HepG2 (cell line): ENCODE measurements around the gene PRKCE. TPM values are rescaled to one million over a fixed set of nuclear protein-coding genes. Genes with fewer than 3 reads are reported as not detected.

Experiments used
- ATAC-seq: fragments of 200-7000 bp; cut with Tn5 transposase; 3 replicates; pipeline ENCODE4 v1.9.1; 2020; ENCODE audit warnings: mild to moderate bottlenecking, moderate library complexity
- BruUV-seq: library from RNA; stranded (reverse); fragments of 400-500 nt; replicated peaks from 2 replicates; lab custom pipeline; 2021; lab: Mats Ljungman, UMichigan
- CTCF ChIA-PET: fragments of 300-600 bp; formaldehyde crosslinking; extraction: SDS; loops from one replicate; lab custom pipeline; 2021; ENCODE audit warnings: low total read pairs, inconsistent platforms, low intra/inter-chr PET ratio; lab: Yijun Ruan, JAX
- POLR2A ChIA-PET: fragments of 350-600 bp; sonication (Branson Sonifier 250); formaldehyde crosslinking; loops from one replicate; lab custom pipeline; 2020; ENCODE audit warnings: antibody characterized with exemption, inconsistent platforms; lab: Yijun Ruan, JAX
- DNase-seq: peaks from one replicate; pipeline ENCODE4 v3.0.0-alpha.2; 2015; ENCODE audit warnings: low spot score
- FAIRE-seq: peaks from 3 replicates; lab custom pipeline; 2011; peaks lifted over from hg19 to GRCh38; lab: Jason Lieb, UNC
- H2AFZ ChIP-seq: one replicate; pipeline ENCODE4 v1.6.1; 2011; ENCODE audit warnings: low read length, inconsistent platforms
- H3K27ac ChIP-seq: fragments of 300-600 bp; 3 replicates; pipeline ENCODE4 v1.8.0; 2011; ENCODE audit warnings: mixed run types, mild to moderate bottlenecking, mixed read lengths, low read length, inconsistent platforms; ENCODE audit not compliant: insufficient read depth; ENCODE audit errors: extremely low read length
- H3K27me3 ChIP-seq, 2 experiments: fragments of 200-600 bp in 1 of 2; 2 replicates in 1 of 2; 3 replicates in 1 of 2; pipeline versions ENCODE4 v1.6.0 to v1.8.0; 2011; ENCODE audit warnings: low read length in 2 of 2, mild to moderate bottlenecking in 2 of 2, moderate library complexity in 2 of 2, inconsistent platforms in 1 of 2; ENCODE audit not compliant: insufficient read depth in 2 of 2, control insufficient read depth in 1 of 2
- H3K36me3 ChIP-seq, 2 experiments: fragments of 200-600 bp in 1 of 2; replicated peaks in 1 of 2; 2 replicates in 1 of 2; 3 replicates in 1 of 2; pipeline versions ENCODE4 v1.5.1 to v1.8.0; 2011; ENCODE audit warnings: low read length in 2 of 2, inconsistent platforms in 1 of 2; ENCODE audit not compliant: insufficient read depth in 2 of 2, control insufficient read depth in 1 of 2
- H3K4me1 ChIP-seq: 2 replicates; pipeline ENCODE4 v1.5.1; 2012; ENCODE audit warnings: low read length, inconsistent platforms; ENCODE audit not compliant: insufficient read depth
- H3K4me2 ChIP-seq: 2 replicates; pipeline ENCODE4 v1.6.0; 2011; ENCODE audit warnings: low read depth, low read length, inconsistent platforms
- H3K4me3 ChIP-seq, 3 experiments: fragments of 200-600 bp in 1 of 3; sonication (generic), shearing (Covaris generic) in 1 of 3; replicated peaks in 1 of 3; 2 replicates each; pipeline ENCODE4 v1.5.1; 2011 to 2016; ENCODE audit warnings: low read length in 3 of 3, inconsistent platforms in 2 of 3, low read depth in 2 of 3, mild to moderate bottlenecking in 2 of 3, control low read depth in 1 of 3, mixed read lengths in 1 of 3; ENCODE audit not compliant: insufficient read depth in 1 of 3
- H3K79me2 ChIP-seq: one replicate; pipeline ENCODE4 v1.6.1; 2011; ENCODE audit warnings: low read length, inconsistent platforms; ENCODE audit not compliant: insufficient read depth
- H3K9ac ChIP-seq: 2 replicates; pipeline ENCODE4 v1.6.0; 2011; ENCODE audit warnings: mild to moderate bottlenecking, low read depth, low read length, inconsistent platforms; ENCODE audit not compliant: insufficient read depth
- H3K9me3 ChIP-seq: 2 replicates; pipeline ENCODE4 v1.5.1; 2012; ENCODE audit warnings: mild to moderate bottlenecking, low read length
- H4K20me1 ChIP-seq: 2 replicates; pipeline ENCODE4 v1.6.0; 2011; ENCODE audit warnings: inconsistent platforms, mild to moderate bottlenecking, low read length, moderate library complexity; ENCODE audit not compliant: insufficient read depth
- ETV5 ChIP-seq: IDR thresholded peaks from 2 replicates; pipeline ENCODE4 v1.6.1; 2018; ENCODE audit warnings: missing biosample characterization, missing genetic modification reagents, inconsistent platforms, borderline replicate concordance
- HOXA9 ChIP-seq: sonication (generic); formaldehyde crosslinking; IDR thresholded peaks from 2 replicates; pipeline ENCODE4 v1.8.1; 2022; ENCODE audit warnings: missing genetic modification reagents, mild to moderate bottlenecking, moderate library complexity, borderline replicate concordance
- NFE2L2 ChIP-seq: fragments of 150-350 bp; IDR thresholded peaks from 2 replicates; pipeline ENCODE4 v1.6.1; 2014; ENCODE audit warnings: low read length
- RFX5 ChIP-seq: IDR thresholded peaks from 2 replicates; pipeline ENCODE4 v1.6.1; 2011; ENCODE audit warnings: low read depth, low read length, improper control_type of control experiment
- RXRB ChIP-seq: IDR thresholded peaks from 2 replicates; pipeline ENCODE4 v1.6.1; 2016; ENCODE audit warnings: borderline replicate concordance, missing genetic modification reagents, missing compliant biosample characterization
- SOX5 ChIP-seq: IDR thresholded peaks from 2 replicates; pipeline ENCODE4 v1.6.1; 2016; ENCODE audit warnings: borderline replicate concordance
- ZKSCAN5 ChIP-seq: sonication (generic); formaldehyde crosslinking; IDR thresholded peaks from 2 replicates; pipeline ENCODE4 v1.5.1; 2020; ENCODE audit warnings: mild to moderate bottlenecking, missing genetic modification reagents
- ZNF124 ChIP-seq: sonication (generic); formaldehyde crosslinking; IDR thresholded peaks from 2 replicates; pipeline ENCODE4 v1.4.0; 2020; ENCODE audit warnings: missing genetic modification reagents
- ZNF230 ChIP-seq: sonication (generic); formaldehyde crosslinking; IDR thresholded peaks from 2 replicates; pipeline ENCODE4 v1.4.0; 2020; ENCODE audit warnings: mild to moderate bottlenecking, missing genetic modification reagents
- ZNF570 ChIP-seq: sonication (generic); formaldehyde crosslinking; IDR thresholded peaks from 2 replicates; pipeline ENCODE4 v1.4.0; 2020; ENCODE audit warnings: mild to moderate bottlenecking, missing genetic modification reagents, borderline replicate concordance
- ZSCAN20 ChIP-seq: sonication (generic); formaldehyde crosslinking; IDR thresholded peaks from 2 replicates; pipeline ENCODE4 v1.4.0; 2020; ENCODE audit warnings: missing genetic modification reagents, mild to moderate bottlenecking, borderline replicate concordance
- ZSCAN25 ChIP-seq: sonication (generic); formaldehyde crosslinking; IDR thresholded peaks from 2 replicates; pipeline ENCODE4 v1.8.0; 2022; ENCODE audit warnings: mild to moderate bottlenecking, missing genetic modification reagents
- WGBS: methylation state at CpG from one replicate; pipeline ENCODE4 v1.1.6; 2017; ENCODE audit warnings: low lambda C conversion rate; 5-methylcytosine and 5-hydroxymethylcytosine counted together
- in situ Hi-C: cut with HindIII; loops from 2 replicates; pipeline ENCODE4 v1.10.0; 2017; ENCODE audit warnings: low pct_unique_long_range_greater_than_20kb; ENCODE audit not compliant: extremely low pct_ligation_motif_present
- intact Hi-C: fragments of 100-400 bp; cut with micrococcal nuclease; formaldehyde crosslinking; loops from one replicate; pipeline ENCODE4 v1.10.0; 2022; ENCODE audit not compliant: unreplicated experiment
- polyA plus RNA-seq, 8 experiments: library from polyadenylated mRNA; depleted of rRNA in 3 of 8; stranded (reverse) in 7 of 8; unstranded in 1 of 8; fragments of >200 nt; fragmentation: Illumina TruSeq in 4 of 8; extraction: Trizol in 4 of 8; gene quantifications; 2 replicates each; pipeline versions ENCODE4 v1.2.1 to v1.2.3, GENCODE V29; 2011 to 2016; ENCODE audit warnings: low read depth in 4 of 8, missing spikeins in 1 of 8, mixed read lengths in 1 of 8; ENCODE audit not compliant: insufficient read depth in 1 of 8
- total RNA-seq, 5 experiments: library from RNA; depleted of rRNA; stranded (reverse); fragments of >200 nt; fragmentation: Illumina TruSeq; extraction: Trizol; gene quantifications; 2 replicates each; pipeline ENCODE4 v1.2.3, GENCODE V29; 2016; ENCODE audit warnings: low read depth in 1 of 5
- TF ChIP-seq, protein P1 (sequence below): sonication (generic); formaldehyde crosslinking; IDR thresholded peaks from 2 replicates; pipeline ENCODE4 v1.8.0; 2022; ENCODE audit warnings: missing genetic modification reagents, low read depth, mild to moderate bottlenecking, borderline replicate concordance
- TF ChIP-seq, protein P2 (sequence below): sonication (generic); formaldehyde crosslinking; IDR thresholded peaks from 2 replicates; pipeline ENCODE4 v1.4.0; 2020; ENCODE audit warnings: mild to moderate bottlenecking, missing genetic modification reagents
- TF ChIP-seq, protein P3 (sequence below): sonication (generic); formaldehyde crosslinking; IDR thresholded peaks from 2 replicates; pipeline ENCODE4 v1.4.0; 2020; ENCODE audit warnings: mild to moderate bottlenecking, low read depth, missing genetic modification reagents
- TF ChIP-seq, protein P4 (sequence below): sonication (generic); formaldehyde crosslinking; IDR thresholded peaks from 2 replicates; pipeline ENCODE4 v1.9.0; 2021; ENCODE audit warnings: missing genetic modification reagents, mild to moderate bottlenecking, borderline replicate concordance

PRKCE gene
- total and polyA plus RNA-seq, 2 of the 13 experiments (the other 11 are each of a cell fraction or from before 2014, with no cell fraction given), result 1.0 to 3.9 TPM

DNA sequence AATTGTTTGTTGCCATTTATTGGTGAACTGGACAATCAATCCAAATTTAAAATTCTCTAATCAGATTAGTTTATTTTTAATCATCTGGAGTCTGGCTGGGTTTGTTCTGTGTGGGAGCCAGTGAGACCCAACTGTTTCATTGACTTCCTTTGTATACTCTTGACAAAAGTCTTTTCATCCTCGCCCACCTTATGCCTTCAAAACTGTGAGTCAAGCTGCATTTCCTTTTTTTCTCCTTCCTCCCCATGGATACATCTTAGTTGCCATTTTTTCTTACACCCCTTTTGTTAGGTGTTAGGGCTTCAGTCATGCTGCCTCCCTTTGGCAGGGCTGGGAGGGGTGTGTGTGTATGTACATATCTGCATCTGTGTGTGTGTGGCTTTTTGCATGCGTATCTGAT is 117.6 kb downstream of the PRKCE start (continued):
- no peak for TF ChIP-seq SOX5 (CRISPR knock-in tag)
- TF ChIP-seq ZSCAN20 (CRISPR knock-in tag), result no peak

DNA sequence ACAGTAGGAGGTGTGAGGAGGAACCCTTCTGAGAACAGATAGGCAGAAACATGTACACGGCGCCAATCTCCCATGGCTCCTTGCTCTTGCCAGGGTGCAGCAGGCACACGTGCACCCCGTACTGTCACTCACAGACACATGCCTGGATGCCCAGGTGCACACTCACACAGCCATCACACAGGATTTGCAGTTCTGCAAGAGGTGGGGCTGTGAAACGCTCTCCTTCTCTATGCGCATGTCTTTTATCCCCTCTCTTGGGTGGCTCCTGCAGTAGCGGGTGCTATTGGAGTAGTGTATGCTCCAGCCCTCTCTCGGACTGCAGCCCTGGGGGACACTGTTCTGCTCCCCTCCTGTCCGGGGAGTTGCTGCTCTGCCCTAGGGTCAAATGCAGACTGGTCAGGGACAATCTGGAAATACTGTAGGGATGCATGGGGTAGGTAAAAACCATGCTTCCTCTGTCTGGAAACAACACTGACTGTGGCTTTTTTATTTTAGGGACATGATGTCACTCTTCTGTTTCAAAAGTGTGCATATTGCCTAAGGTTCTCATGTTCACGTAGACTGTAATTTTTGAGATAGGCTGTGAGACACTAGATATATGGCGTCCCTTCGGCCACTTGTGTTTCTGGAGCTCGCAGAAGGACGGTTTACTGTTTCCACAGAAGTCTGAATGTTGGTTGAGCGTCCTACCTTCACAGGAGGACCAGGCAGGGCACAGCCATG is 118.5 kb downstream of the PRKCE start:
- no peak for FAIRE-seq
- CTCF ChIA-PET, result no interaction called here
- TF ChIP-seq HOXA9 (CRISPR knock-in tag) (no peak), ZKSCAN5 (CRISPR knock-in tag) (no peak), ZNF124 (CRISPR knock-in tag) (no peak), ZNF230 (no peak), ETV5 (no peak), ZNF570 (CRISPR knock-in tag) (no peak), RFX5 (no peak), ZSCAN25 (CRISPR knock-in tag) (no peak), NFE2L2 (no peak), RXRB (CRISPR knock-in tag) (no peak)
- TF ChIP-seq, protein P1, sequence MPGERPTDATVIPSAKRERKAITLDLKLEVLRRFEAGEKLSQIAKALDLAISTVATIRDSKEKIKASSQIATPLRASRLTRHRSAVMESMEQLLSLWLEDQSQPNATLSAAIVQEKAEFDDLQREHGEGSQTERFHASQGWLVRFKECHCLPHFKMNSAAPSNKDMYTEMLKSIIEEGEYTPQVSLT (CRISPR knock-in tag), result no peak
- TF ChIP-seq, protein P2, sequence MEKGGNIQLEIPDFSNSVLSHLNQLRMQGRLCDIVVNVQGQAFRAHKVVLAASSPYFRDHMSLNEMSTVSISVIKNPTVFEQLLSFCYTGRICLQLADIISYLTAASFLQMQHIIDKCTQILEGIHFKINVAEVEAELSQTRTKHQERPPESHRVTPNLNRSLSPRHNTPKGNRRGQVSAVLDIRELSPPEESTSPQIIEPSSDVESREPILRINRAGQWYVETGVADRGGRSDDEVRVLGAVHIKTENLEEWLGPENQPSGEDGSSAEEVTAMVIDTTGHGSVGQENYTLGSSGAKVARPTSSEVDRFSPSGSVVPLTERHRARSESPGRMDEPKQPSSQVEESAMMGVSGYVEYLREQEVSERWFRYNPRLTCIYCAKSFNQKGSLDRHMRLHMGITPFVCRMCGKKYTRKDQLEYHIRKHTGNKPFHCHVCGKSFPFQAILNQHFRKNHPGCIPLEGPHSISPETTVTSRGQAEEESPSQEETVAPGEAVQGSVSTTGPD, result no peak
- TF ChIP-seq, protein P3, sequence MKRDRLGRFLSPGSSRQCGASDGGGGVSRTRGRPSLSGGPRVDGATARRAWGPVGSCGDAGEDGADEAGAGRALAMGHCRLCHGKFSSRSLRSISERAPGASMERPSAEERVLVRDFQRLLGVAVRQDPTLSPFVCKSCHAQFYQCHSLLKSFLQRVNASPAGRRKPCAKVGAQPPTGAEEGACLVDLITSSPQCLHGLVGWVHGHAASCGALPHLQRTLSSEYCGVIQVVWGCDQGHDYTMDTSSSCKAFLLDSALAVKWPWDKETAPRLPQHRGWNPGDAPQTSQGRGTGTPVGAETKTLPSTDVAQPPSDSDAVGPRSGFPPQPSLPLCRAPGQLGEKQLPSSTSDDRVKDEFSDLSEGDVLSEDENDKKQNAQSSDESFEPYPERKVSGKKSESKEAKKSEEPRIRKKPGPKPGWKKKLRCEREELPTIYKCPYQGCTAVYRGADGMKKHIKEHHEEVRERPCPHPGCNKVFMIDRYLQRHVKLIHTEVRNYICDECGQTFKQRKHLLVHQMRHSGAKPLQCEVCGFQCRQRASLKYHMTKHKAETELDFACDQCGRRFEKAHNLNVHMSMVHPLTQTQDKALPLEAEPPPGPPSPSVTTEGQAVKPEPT, result no peak
- TF ChIP-seq, protein P4, sequence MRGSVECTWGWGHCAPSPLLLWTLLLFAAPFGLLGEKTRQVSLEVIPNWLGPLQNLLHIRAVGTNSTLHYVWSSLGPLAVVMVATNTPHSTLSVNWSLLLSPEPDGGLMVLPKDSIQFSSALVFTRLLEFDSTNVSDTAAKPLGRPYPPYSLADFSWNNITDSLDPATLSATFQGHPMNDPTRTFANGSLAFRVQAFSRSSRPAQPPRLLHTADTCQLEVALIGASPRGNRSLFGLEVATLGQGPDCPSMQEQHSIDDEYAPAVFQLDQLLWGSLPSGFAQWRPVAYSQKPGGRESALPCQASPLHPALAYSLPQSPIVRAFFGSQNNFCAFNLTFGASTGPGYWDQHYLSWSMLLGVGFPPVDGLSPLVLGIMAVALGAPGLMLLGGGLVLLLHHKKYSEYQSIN (CRISPR knock-in tag), result no peak
- TF ChIP-seq, all 625 proteins: peak for 0
- intact Hi-C loops (no loop called here), in situ Hi-C loops (no loop called here)
- Histone ChIP-seq H3K79me2 (no peaks in the 10 kb centered on the region), H3K4me1 (no peaks in the 10 kb centered on the region), H3K36me3 (no peaks in the 10 kb centered on the region), H3K4me2 (no peak overlapping the region), H4K20me1 (no peaks in the 10 kb centered on the region), H3K9me3 (no peaks in the 10 kb centered on the region), H3K9ac (no peak overlapping the region), H3K27me3 (peaks cover 0 to 11% of the 10 kb centered on the region in 2 experiments; a peak in 1 of 5 replicates), H3K4me3 (no peak overlapping the region), H3K27ac (no peak overlapping the region), H2AFZ (no peak overlapping the region)
- POLR2A ChIA-PET, result no interaction called here
- no peak for ATAC-seq
- DNase-seq, result no peak
- no TSS peak for BruUV-seq
- WGBS, result 59% methylated on average over 15 of the region's 15 CpGs
